Measurements from ENCODE around the gene RNF186. TPM values are rescaled to one million over a fixed set of nuclear protein-coding genes. Genes with fewer than 3 reads are reported as not detected.

Gene RNF186
- total and polyA plus RNA-seq, 2 of the 13 experiments (the other 11 are each of a cell fraction or from before 2014, with no cell fraction given) = 0.07 to 0.20 TPM

- TF ChIP-seq KDM6A (CRISPR knock-in tag; IDR thresholded peaks at IDR 0.05; ENCODE audit: low read depth) (peak; percentile 45; the same call in 1 of the 2 replicates), GABPB1 (CRISPR knock-in tag; IDR thresholded peaks at IDR 0.05) (0 out of 2 replicates have a peak, but pooled peaks have one; percentile 14), HOXA5 (CRISPR knock-in tag; IDR thresholded peaks at IDR 0.05) (0 out of 2 replicates have a peak, but pooled peaks have one; percentile 23), MIER2 (CRISPR knock-in tag; IDR thresholded peaks at IDR 0.05) (0 out of 2 replicates have a peak, but pooled peaks have one; percentile 41), ZFX (CRISPR knock-in tag; IDR thresholded peaks at IDR 0.05; ENCODE audit: low read depth) (peak; percentile 71), TBX2 (CRISPR knock-in tag; IDR thresholded peaks at IDR 0.05; ENCODE audit: borderline replicate concordance) (peak; percentile 67), ARID5B (CRISPR knock-in tag; IDR thresholded peaks at IDR 0.05) (peak; percentile 69), CREB1 (IDR thresholded peaks at IDR 0.05) (no peak), CREB1 (CRISPR knock-in tag; IDR thresholded peaks at IDR 0.05) (0 out of 2 replicates have a peak, but pooled peaks have one; percentile 48), ZMYM3 (CRISPR knock-in tag; IDR thresholded peaks at IDR 0.05) (peak; percentile 31; the same call in 1 of the 2 replicates), GATAD2A (CRISPR knock-in tag; IDR thresholded peaks at IDR 0.05) (peak; percentile 45; the same call in 1 of the 2 replicates), NR2F1 (CRISPR knock-in tag; IDR thresholded peaks at IDR 0.05) (0 out of 4 replicates have a peak, but pooled peaks of 1 of the 2 experiments have one; percentile 14), ZNF143 (CRISPR knock-in tag; IDR thresholded peaks at IDR 0.05) (0 out of 2 replicates have a peak, but pooled peaks have one; percentile 19), RERE (CRISPR knock-in tag; IDR thresholded peaks at IDR 0.05; ENCODE audit: low read depth) (no peak), KLF12 (CRISPR knock-in tag; IDR thresholded peaks at IDR 0.05; ENCODE audit: borderline replicate concordance) (peak; percentile 83; the same call in 1 of the 2 replicates), ZNF263 (CRISPR knock-in tag; IDR thresholded peaks at IDR 0.05) (no peak), ZNF224 (CRISPR knock-in tag; IDR thresholded peaks at IDR 0.05) (peak; percentile 53; the same call in 1 of the 2 replicates)
- TF ChIP-seq, protein P1, sequence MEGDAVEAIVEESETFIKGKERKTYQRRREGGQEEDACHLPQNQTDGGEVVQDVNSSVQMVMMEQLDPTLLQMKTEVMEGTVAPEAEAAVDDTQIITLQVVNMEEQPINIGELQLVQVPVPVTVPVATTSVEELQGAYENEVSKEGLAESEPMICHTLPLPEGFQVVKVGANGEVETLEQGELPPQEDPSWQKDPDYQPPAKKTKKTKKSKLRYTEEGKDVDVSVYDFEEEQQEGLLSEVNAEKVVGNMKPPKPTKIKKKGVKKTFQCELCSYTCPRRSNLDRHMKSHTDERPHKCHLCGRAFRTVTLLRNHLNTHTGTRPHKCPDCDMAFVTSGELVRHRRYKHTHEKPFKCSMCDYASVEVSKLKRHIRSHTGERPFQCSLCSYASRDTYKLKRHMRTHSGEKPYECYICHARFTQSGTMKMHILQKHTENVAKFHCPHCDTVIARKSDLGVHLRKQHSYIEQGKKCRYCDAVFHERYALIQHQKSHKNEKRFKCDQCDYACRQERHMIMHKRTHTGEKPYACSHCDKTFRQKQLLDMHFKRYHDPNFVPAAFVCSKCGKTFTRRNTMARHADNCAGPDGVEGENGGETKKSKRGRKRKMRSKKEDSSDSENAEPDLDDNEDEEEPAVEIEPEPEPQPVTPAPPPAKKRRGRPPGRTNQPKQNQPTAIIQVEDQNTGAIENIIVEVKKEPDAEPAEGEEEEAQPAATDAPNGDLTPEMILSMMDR (CRISPR knock-in tag; IDR thresholded peaks at IDR 0.05) = 0 out of 2 replicates have a peak, but pooled peaks have one; percentile 3
Observed at GRCh38 chr1:19815801-19816736, 986 bp upstream of the RNF186 start (continued).

All from HepG2 (cell line).